NCI-H146 (cell line): ENCODE results near the gene BACH2.
"Not testable (repeated sequence)": the region's sequence is repeated elsewhere in the genome, so short reads cannot be mapped to it uniquely, and the experiment has no call there.

Source experiments
- DNase-seq: peaks from one replicate; lab custom pipeline; 2025; lab: John Stamatoyannopoulos, UW

BACH2 gene

DNA sequence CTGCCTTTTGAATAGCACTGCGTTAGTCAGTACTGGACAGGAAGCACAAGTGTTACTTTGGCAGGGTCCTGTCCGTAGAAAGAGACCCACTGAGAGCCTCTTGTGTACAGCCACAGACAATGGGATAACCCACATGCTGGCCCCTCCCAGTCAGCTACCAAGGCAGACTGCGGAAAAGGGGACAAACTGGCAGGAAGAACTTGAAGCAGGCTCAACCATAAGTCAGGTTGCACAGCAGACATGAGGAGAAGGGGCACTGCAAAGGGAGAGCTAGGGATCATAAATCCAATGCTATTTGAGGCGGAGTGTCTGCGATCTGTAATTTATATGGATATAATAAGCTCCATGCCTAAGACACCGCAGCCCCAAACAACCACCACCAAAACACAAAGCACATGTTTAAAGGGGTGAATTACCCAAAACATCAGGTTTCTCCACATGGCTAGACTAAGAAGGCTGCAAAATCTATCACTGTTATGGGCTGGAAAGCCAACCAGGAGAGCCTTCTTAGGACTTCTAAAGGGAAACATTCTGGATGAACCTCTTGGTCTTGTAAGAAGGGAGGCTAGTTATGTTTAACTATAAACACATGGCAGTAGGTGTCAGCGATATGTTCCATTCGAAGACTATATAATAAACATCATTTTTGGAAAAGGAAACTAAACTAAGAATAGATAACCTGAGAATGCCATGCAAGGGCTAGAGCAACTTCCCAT is 141.7 kb downstream of the BACH2 start:
- DNase-seq: no peak

GRCh38 chr6:90151576-90152422 is 144.8 kb downstream of the BACH2 start:
- no peak for DNase-seq

DNA sequence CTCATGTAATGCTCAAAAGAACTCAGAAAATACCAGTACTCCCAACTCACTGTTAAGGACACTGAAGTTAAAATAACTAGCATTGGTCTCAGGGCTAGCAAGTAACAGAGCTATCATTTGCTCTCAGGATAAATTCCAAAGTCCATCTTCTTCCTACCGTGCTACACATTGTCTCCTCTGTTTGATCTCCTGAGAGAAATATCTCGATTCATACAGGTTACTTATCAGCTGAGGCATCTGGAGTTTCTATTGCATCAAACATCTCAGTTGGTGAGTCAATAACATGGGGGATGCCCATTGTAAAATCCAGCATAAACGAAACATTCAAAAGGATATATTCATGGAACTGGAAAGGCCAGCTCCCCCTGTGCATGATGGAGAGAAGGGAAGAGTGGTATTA is 147.4 kb downstream of the BACH2 start:
- DNase-seq: no peak

- DNase-seq: no peak
Measured at GRCh38 chr6:90148867-90149266, 147.8 kb downstream of the BACH2 start.

DNA sequence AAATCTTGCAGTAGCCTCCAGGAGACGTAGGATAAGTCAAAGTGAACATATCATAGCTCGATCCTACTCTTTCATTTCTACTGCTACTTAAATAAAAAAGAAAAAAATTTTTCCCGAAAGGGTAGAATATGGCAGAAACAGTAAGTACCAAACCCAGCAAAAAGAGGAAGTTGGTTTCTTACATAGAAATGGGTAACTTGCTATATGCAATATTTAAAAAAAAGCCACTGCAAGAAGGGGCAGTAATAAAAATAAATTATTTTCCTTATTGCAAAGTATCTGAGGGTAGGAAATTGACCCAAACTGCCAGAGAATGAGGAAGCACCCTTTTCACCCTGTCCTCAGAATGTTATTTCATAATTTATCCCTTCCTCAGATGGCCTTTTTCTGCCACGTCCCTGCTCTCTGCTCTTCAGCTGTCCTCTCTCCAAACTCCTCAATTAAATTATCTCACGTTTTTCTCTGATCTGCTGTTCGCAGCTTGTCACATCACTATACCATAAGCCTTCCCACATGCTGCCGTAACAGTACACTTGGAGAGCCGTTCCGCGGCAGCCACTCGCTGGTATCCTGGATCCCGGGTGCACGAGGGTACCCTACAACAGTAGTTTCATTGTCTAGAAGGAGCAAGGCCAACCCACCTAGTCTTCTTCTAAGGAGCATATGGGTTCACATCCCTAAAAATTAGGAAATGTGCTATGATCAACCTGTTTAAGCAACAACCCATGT is 149.6 kb downstream of the BACH2 start:
- DNase-seq: no peak

DNA sequence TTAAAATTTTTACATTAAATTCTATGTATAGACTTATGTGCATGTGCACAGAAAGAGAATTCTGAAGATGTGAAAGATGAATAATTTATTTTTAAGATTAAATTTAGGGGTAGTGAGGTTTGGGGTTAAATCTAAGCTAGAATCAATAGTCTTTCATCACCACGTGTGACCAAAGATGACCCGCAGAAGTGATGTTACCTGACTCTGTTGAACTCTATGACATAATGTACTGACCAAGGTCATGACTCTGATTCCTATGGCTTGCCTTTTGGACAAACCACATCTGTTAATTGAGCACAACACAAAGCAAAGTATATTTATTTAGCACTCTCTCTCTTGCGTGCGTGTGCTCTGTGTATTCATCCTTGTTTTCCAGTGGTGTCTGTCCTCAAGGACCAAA is 150.6 kb downstream of the BACH2 start:
- DNase-seq: no peak

DNA sequence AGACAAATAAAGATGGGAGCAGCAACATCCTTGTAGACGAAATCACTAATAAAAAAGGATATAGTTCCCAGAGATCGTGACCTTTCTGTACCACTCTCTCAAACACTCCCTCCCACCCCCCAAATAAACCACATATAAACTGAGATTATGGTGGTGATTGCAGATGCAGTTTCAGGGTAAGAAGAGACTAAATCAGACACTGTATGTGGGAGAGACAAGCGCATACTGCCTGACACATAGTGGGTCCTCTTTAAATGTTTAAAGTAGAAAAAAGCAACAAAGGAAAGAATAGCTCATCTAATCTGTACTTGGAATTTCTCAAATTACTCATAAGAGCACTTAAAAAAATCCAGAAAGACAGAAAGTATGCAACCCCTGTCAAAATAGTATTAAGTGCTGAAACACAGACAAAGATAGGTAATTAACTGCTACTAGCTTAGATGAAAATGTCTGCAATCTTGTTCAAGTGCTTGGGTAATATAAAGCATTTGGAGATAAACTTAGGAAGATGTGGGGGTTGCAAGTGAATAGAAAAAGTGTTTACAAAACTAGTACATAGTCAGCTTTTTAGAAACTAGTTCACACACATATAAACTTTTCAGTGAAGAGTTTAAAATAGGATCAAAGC is 151.6 kb downstream of the BACH2 start:
- DNase-seq: no peak

GRCh38 chr6:90144396-90144795 is 152.2 kb downstream of the BACH2 start:
- DNase-seq: no peak

- no peak for DNase-seq
Measured at GRCh38 chr6:90140683-90141082, 156.0 kb downstream of the BACH2 start.

- no peak for DNase-seq
Measured at GRCh38 chr6:90139272-90139817, 157.3 kb downstream of the BACH2 start.

- no peak for DNase-seq
Measured at GRCh38 chr6:90136837-90137568, 159.6 kb downstream of the BACH2 start.

- no peak for DNase-seq
Measured at GRCh38 chr6:90136176-90136575, 160.5 kb downstream of the BACH2 start.

GRCh38 chr6:90135667-90136066 is 161.0 kb downstream of the BACH2 start:
- DNase-seq: no peak

GRCh38 chr6:90133664-90134063 is 163.0 kb downstream of the BACH2 start:
- not testable (repeated sequence) for DNase-seq

DNA sequence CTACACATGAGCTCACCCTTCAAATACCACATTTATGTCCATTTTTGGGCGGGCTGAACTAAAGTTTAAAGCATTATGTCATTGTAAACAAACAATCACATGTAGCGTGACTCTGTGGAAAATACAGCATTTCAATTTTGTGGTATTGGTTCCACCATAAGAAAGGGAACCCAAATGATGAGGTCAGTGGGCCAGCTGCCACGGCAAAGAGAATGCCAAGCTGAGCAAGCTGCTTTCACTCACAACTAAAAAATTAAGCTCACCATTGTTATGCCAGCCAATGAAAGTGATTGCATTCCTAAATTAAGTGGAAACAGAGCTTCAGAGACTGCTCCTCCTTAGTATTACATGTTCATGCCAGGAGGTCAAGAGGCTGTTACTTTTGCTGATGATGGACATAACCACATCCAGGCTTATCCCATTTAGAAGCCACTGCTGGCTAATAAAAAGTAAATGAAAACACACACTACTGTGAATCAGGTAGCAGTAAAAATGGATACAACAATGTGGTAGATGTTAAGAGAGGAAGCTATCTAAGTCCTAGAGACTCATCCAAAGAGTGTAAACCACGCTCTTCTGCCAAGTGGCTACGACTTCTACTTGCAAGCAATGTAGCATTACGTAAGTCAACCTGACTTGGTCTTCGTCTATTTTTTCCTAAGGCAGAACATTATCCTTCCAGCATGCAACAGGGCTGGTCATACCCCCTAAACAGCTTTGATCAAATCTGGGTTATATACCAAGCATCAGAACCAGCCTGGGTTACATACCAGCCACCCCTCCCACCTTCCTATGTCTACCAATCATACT is 164.8 kb downstream of the BACH2 start:
- DNase-seq: no peak

- no peak for DNase-seq
Measured at GRCh38 chr6:90131125-90131524, 165.5 kb downstream of the BACH2 start.

GRCh38 chr6:90128687-90129086 is 168.0 kb downstream of the BACH2 start:
- DNase-seq: not testable (repeated sequence)

GRCh38 chr6:90127595-90127994 is 169.0 kb downstream of the BACH2 start:
- DNase-seq: no peak

DNA sequence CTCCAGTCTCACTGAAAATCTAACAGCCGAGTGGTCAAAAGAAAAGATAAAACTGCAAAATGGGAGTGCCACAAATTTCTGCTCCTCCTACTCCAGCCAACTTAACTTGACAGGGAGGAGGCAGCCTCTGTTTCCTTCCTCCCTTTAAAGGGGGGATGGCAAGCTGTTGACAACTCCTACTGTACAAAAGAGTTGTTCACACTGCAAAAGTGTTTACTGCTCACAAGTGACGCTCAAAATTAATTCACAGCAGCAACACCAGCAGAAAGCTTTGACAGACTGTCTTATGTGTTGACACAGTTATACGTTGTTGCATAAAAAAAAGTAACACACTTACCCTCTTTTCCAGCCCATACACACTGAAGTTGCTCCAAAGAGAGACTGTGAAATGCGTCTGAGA is 169.8 kb downstream of the BACH2 start:
- no peak for DNase-seq

GRCh38 chr6:90126181-90126580 is 170.5 kb downstream of the BACH2 start:
- DNase-seq: no peak
